ENCODE results near the gene MAP2. TPM values are rescaled to one million over a fixed set of nuclear protein-coding genes. Genes with fewer than 3 reads are reported as not detected.

MAP2 gene
- total and polyA plus RNA-seq, 2 of the 13 experiments (the other 11 are each of a cell fraction or from before 2014, with no cell fraction given) = 0.08 TPM; not detected in 1

GRCh38 chr2:209771474-209772289, 347.8 kb downstream of the MAP2 start, which contains the start of gene UNC80 (continued):
- TF ChIP-seq PAWR (CRISPR knock-in tag; IDR thresholded peaks at IDR 0.05; ENCODE audit: borderline replicate concordance) = 0 out of 2 replicates have a peak, but pooled peaks have one; percentile 93
- TF ChIP-seq PHF21A (CRISPR knock-in tag; IDR thresholded peaks at IDR 0.05) = no peak
- no peak for TF ChIP-seq YY1 (IDR thresholded peaks at IDR 0.05; ENCODE audit: insufficient read depth, insufficient replicate concordance, low read depth, low read length)
- TF ChIP-seq AHDC1 (CRISPR knock-in tag; IDR thresholded peaks at IDR 0.05; ENCODE audit: borderline replicate concordance) = peak; percentile 53; the same call in 1 of the 2 replicates
- TF ChIP-seq GZF1 (CRISPR knock-in tag; IDR thresholded peaks at IDR 0.05) = peak; percentile 91
- 0 out of 2 replicates have a peak, but pooled peaks have one; percentile 42 for TF ChIP-seq ZNF362 (CRISPR knock-in tag; IDR thresholded peaks at IDR 0.05; ENCODE audit: borderline replicate concordance)
- TF ChIP-seq ZNF850 (CRISPR knock-in tag; conservative IDR thresholded peaks at IDR 0.05) = 0 out of 2 replicates have a peak, but pooled peaks have one; percentile 66
- no peak for TF ChIP-seq FLYWCH1 (CRISPR knock-in tag; IDR thresholded peaks at IDR 0.05)
- TF ChIP-seq ZKSCAN5 (CRISPR knock-in tag; IDR thresholded peaks at IDR 0.05) = no peak
- 0 out of 2 replicates have a peak, but pooled peaks have one; percentile 10 for TF ChIP-seq STAG1 (CRISPR knock-in tag; IDR thresholded peaks at IDR 0.05)
- TF ChIP-seq ATAD3A (CRISPR knock-in tag; IDR thresholded peaks at IDR 0.05) = peak; percentile 95
- TF ChIP-seq ARID5B (CRISPR knock-in tag; IDR thresholded peaks at IDR 0.05) = peak; percentile 86
- TF ChIP-seq ZNF414 (CRISPR knock-in tag; IDR thresholded peaks at IDR 0.05) = peak; percentile 57; the same call in 1 of the 2 replicates
- no peak for TF ChIP-seq MLLT10 (CRISPR knock-in tag; IDR thresholded peaks at IDR 0.05)
- TF ChIP-seq ZNF883 (CRISPR knock-in tag; IDR thresholded peaks at IDR 0.05; ENCODE audit: not compliant biosample characterization) = peak; percentile 99
- no peak for TF ChIP-seq ATF1 (CRISPR knock-in tag; IDR thresholded peaks at IDR 0.05)
- no peak for TF ChIP-seq MBNL3 (CRISPR knock-in tag; conservative IDR thresholded peaks at IDR 0.05)

Data from HepG2 (cell line).